ENCODE data around the gene SYNPO.

DNA sequence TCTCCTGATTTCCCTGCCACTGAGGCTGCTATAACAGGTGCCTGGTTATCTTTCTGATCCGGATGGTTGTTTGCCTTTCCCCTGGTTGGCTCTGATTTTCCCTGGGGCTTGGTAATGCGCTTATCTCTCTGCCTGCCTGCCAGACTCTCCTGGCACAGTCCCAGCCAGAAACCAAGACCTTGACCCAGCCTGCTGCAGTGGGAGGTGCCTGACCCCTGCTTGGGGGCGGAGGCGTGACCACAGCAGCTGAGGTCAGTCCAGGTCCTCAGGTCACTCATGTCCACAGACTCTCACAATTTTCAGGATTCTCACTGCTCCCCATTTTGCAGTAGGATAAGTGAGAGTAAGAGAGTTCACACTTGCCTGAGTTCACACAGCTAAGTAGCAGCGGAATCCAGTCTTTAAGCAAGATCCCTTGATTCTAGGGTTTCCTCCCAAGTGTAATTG is 24.4 kb upstream of the SYNPO start:
- TF ChIP-seq, protein P1, sequence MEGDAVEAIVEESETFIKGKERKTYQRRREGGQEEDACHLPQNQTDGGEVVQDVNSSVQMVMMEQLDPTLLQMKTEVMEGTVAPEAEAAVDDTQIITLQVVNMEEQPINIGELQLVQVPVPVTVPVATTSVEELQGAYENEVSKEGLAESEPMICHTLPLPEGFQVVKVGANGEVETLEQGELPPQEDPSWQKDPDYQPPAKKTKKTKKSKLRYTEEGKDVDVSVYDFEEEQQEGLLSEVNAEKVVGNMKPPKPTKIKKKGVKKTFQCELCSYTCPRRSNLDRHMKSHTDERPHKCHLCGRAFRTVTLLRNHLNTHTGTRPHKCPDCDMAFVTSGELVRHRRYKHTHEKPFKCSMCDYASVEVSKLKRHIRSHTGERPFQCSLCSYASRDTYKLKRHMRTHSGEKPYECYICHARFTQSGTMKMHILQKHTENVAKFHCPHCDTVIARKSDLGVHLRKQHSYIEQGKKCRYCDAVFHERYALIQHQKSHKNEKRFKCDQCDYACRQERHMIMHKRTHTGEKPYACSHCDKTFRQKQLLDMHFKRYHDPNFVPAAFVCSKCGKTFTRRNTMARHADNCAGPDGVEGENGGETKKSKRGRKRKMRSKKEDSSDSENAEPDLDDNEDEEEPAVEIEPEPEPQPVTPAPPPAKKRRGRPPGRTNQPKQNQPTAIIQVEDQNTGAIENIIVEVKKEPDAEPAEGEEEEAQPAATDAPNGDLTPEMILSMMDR (IDR thresholded peaks at IDR 0.05; ENCODE audit: low read length): no peak
- no peak for TF ChIP-seq EZH2 (IDR thresholded peaks at IDR 0.05; ENCODE audit: borderline replicate concordance, low read length)

Measured in OCI-LY1 (cell line).